Measurements from ENCODE around the gene SYDE1.
A peak's percentile ranks its signal among the peaks of the same experiment; 100 is the strongest.
"Not testable (repeated sequence)": the region's sequence is repeated elsewhere in the genome, so short reads cannot be mapped to it uniquely, and the experiment has no call there.

Gene SYDE1

GRCh38 chr19:15096223-15096622 is 11.0 kb upstream of the SYDE1 start:
- Histone ChIP-seq H3K4me3 (replicated peaks; ENCODE audit: low read depth, low read length) (no peak overlapping the region), H3K36me3 (ENCODE audit: control insufficient read depth, insufficient read depth, low read length) (no peaks in the 10 kb centered on the region), H3K27me3 (replicated peaks; ENCODE audit: control insufficient read depth, insufficient read depth, low read length) (no peaks in the 10 kb centered on the region; the same call in 1 of the 2 replicates)
- DNase-seq (ENCODE audit: extremely low read depth, insufficient read length), result no peak
- TF ChIP-seq, protein P1, sequence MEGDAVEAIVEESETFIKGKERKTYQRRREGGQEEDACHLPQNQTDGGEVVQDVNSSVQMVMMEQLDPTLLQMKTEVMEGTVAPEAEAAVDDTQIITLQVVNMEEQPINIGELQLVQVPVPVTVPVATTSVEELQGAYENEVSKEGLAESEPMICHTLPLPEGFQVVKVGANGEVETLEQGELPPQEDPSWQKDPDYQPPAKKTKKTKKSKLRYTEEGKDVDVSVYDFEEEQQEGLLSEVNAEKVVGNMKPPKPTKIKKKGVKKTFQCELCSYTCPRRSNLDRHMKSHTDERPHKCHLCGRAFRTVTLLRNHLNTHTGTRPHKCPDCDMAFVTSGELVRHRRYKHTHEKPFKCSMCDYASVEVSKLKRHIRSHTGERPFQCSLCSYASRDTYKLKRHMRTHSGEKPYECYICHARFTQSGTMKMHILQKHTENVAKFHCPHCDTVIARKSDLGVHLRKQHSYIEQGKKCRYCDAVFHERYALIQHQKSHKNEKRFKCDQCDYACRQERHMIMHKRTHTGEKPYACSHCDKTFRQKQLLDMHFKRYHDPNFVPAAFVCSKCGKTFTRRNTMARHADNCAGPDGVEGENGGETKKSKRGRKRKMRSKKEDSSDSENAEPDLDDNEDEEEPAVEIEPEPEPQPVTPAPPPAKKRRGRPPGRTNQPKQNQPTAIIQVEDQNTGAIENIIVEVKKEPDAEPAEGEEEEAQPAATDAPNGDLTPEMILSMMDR (IDR thresholded peaks at IDR 0.05; ENCODE audit: insufficient read depth, low read length, poor library complexity, severe bottlenecking), result no peak

DNA sequence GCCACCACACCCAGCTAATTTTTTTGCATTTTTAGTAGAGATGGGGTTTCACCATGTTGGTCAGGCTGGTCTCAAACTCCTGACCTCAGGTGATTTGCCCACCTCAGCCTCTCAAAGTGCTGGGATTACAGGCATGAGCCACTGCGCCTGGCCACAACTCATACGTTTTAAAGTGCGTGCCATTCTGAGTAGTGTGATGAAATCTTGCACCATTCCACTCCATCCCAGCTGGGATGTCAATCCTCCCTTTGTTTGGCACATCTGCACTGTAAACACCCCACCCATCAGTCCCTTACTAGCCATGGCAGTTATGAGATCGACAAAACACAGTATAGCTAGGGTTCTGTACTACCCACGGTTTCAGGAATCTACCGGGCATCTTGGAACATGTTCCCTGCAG is 9.2 kb upstream of the SYDE1 start:
- not testable (repeated sequence) for H3K36me3 ChIP-seq (ENCODE audit: control insufficient read depth, insufficient read depth, low read length); DNase-seq (ENCODE audit: extremely low read depth, insufficient read length); H3K27me3 ChIP-seq (replicated peaks; ENCODE audit: control insufficient read depth, insufficient read depth, low read length); H3K4me3 ChIP-seq (replicated peaks; ENCODE audit: low read depth, low read length)

DNA sequence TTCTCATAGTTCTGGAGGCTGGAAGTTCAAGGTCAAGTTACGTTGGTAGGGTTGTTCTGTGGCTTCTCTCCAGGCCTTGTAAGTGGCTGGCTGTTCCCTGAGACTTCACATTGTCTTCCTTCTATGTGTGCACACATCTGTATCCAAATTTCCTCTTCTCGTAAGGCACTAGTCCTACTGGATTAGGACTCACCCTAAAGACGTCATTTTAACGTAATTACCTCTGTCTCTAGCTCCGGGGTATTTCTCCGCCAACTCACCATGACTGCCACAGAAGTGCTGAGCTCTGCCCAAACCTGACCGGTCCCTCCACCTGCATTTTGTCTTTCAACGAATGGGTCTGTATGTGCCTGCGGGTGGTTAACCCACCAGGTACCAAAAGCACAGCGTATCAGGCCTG is 8.7 kb upstream of the SYDE1 start:
- no peaks in the 10 kb centered on the region; the same call in 1 of the 2 replicates for H3K27me3 ChIP-seq (replicated peaks; ENCODE audit: control insufficient read depth, insufficient read depth, low read length)
- DNase-seq (ENCODE audit: extremely low read depth, insufficient read length), result no peak
- H3K36me3 ChIP-seq (ENCODE audit: control insufficient read depth, insufficient read depth, low read length), result no peaks in the 10 kb centered on the region
- H3K4me3 ChIP-seq (replicated peaks; ENCODE audit: low read depth, low read length), result no peak overlapping the region
- TF ChIP-seq, protein P1 (IDR thresholded peaks at IDR 0.05; ENCODE audit: insufficient read depth, low read length, poor library complexity, severe bottlenecking), result no peak

DNA sequence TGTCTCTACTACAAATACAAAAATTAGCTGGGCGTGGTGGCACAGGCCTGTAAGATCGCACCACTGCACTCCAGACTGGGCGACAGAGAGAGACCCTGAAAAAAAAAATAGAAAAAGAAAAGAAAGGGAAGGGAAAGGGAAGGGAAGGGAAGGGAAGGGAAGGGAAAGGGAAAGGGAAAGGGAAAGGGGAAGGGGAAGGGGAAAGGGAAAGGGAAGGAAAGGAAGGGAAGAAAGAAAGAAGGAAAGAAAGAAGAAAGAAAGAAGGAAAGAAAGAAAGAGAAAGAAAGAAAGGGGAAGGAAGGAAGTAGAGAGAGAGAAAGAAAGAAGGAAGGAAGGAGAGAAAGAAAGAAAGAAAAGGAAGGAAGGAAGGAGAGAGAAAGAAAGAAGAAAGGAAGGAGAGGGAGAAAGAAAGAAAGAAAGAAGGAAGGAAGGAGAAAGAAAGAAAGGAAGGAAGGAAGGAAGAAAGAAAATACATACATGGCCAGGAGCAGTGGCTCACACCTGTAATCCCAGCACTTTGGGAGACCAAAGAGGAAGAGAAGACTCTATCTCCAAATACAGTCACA is 8.1 kb upstream of the SYDE1 start:
- Histone ChIP-seq H3K36me3 (ENCODE audit: control insufficient read depth, insufficient read depth, low read length) (no peaks in the 10 kb centered on the region), H3K27me3 (replicated peaks; ENCODE audit: control insufficient read depth, insufficient read depth, low read length) (no peaks in the 10 kb centered on the region; the same call in 1 of the 2 replicates), H3K4me3 (replicated peaks; ENCODE audit: low read depth, low read length) (no peak overlapping the region)
- TF ChIP-seq, protein P1 (IDR thresholded peaks at IDR 0.05; ENCODE audit: insufficient read depth, low read length, poor library complexity, severe bottlenecking), result no peak
- no peak for DNase-seq (ENCODE audit: extremely low read depth, insufficient read length)

DNA sequence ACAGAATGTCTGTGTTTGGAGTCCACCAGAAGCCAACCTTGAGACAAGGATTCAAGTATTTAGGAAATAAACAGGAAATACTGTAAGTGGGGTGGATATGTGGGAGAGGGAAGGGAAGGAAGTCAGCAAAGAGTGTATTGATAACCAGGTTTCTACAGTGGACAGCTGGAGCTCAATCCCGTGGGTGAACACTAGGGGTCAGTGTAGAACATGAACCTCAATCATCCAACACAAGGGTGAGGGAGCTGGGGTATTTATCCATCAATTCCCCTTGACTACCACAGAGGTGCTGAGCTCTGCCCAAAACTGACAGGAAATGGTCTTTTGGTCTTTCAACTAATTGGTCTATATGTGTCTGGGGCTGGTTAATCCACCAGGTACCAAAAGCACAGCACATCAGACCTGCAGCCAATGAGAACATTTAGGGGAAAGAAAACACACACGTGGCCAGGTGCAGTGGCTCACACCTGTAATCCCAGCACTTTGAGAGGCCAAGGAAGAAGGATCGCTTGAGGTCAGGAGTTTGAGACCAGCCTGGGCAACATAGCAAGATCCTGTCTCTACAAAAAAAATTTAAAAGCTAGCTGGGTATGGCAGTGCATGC is 5.6 kb upstream of the SYDE1 start:
- TF ChIP-seq, protein P1 (IDR thresholded peaks at IDR 0.05; ENCODE audit: insufficient read depth, low read length, poor library complexity, severe bottlenecking), result peak; percentile 70
- Histone ChIP-seq H3K27me3 (replicated peaks; ENCODE audit: control insufficient read depth, insufficient read depth, low read length) (no peaks in the 10 kb centered on the region), H3K36me3 (ENCODE audit: control insufficient read depth, insufficient read depth, low read length) (no peaks in the 10 kb centered on the region), H3K4me3 (replicated peaks; ENCODE audit: low read depth, low read length) (no peak overlapping the region)
- no peak for DNase-seq (ENCODE audit: extremely low read depth, insufficient read length)

DNA sequence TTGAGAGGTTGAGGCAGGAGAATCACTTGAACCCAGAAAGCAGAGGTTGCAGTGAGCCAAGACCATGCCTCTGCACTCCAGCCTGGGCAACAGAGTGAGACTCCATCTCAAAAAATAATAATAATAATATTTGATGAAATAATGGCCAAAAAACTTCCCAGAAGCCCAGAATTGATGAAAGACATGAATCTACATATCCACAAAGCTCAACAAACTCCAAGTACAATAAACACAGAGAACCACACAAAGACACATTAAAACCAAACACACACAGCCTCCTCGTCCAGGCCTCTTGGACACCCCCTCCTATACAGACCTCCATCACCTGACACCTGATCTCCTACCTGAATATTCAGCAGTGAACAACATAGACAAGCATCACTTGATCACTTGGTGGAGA is 3.2 kb upstream of the SYDE1 start:
- TF ChIP-seq, protein P1 (IDR thresholded peaks at IDR 0.05; ENCODE audit: insufficient read depth, low read length, poor library complexity, severe bottlenecking), result no peak
- H3K27me3 ChIP-seq (replicated peaks; ENCODE audit: control insufficient read depth, insufficient read depth, low read length), result peaks cover 2% of the 10 kb centered on the region; the same call in 1 of the 2 replicates
- no peaks in the 10 kb centered on the region for H3K36me3 ChIP-seq (ENCODE audit: control insufficient read depth, insufficient read depth, low read length)
- H3K4me3 ChIP-seq (replicated peaks; ENCODE audit: low read depth, low read length), result no peak overlapping the region
- DNase-seq (ENCODE audit: extremely low read depth, insufficient read length), result no peak
